Measurements from ENCODE around the gene GPR15LG. TPM values are rescaled to one million over a fixed set of nuclear protein-coding genes. Genes with fewer than 3 reads are reported as not detected.

Gene GPR15LG
- polyA plus RNA-seq, 3 donors: 0.17 to 0.53 (median 0.40) TPM

Other genes starting within 250 kb of the GPR15LG start
- gene GHITM, start 34.3 kb upstream of the GPR15LG start, polyA plus RNA-seq (ENCODE audit: insufficient read length in 3 of 3): 100 to 1,000 TPM; 163 to 183 (median 167) TPM
- gene CDHR1, start 20.7 kb downstream of the GPR15LG start, polyA plus RNA-seq (ENCODE audit: insufficient read length in 3 of 3): under 1 TPM; 0.54 to 0.73 (median 0.73) TPM
- not detected for gene LRIT2, start 51.7 kb downstream of the GPR15LG start, polyA plus RNA-seq (ENCODE audit: insufficient read length in 3 of 3)
- gene LRIT1, start 67.7 kb downstream of the GPR15LG start, polyA plus RNA-seq (ENCODE audit: insufficient read length in 3 of 3): not detected
- under 1 TPM in 1 of 3 donors, not detected in 2; 0.23 TPM for gene RGR, start 71.3 kb downstream of the GPR15LG start, polyA plus RNA-seq (ENCODE audit: insufficient read length in 3 of 3)
- 10 to 100 TPM; 25.9 to 28.6 (median 28.6) TPM for gene CCSER2, start 154.8 kb downstream of the GPR15LG start, polyA plus RNA-seq (ENCODE audit: insufficient read length in 3 of 3)